Inflammatory macrophage treated with lipopolysaccharide for 4 hours (primary cell): Measurements from ENCODE around the gene RFC2.
"Not testable (repeated sequence)": the region's sequence is repeated elsewhere in the genome, so short reads cannot be mapped to it uniquely, and the experiment has no call there.

Experiments used
- DNase-seq: peaks from one replicate; pipeline ENCODE4 v3.0.0-alpha.2; 2020

Gene RFC2

GRCh38 chr7:74282748-74283459 lies 28.7 kb upstream of the RFC2 start:
- DNase-seq = no peak

GRCh38 chr7:74280985-74281384 lies 26.8 kb upstream of the RFC2 start:
- DNase-seq = peak; percentile 57

GRCh38 chr7:74277636-74278035 lies 23.4 kb upstream of the RFC2 start:
- no peak for DNase-seq

DNA sequence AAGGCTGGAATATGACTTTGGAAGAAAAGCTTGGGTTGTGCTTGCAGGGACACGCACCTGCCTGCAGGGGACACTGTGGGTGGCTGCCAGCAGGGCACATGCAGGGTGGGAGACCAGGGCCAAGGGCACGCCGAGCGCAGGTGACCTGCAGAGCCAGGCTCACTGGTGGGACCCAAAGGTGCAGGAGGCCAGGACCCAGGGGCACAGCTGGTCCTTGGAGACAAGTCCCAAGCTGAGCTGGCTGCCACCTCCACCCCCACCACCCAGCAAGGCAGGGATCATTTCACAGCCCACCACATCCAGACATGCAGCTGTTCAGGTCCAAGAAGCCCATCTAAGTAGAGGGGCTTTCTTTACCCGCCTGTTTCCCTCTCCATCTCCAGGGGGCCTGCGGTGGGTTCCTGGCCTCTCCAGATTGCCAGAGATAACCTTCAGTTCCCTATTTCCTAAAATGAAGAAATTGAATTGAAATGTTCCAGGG lies 21.2 kb upstream of the RFC2 start:
- DNase-seq = peak; percentile 30

- DNase-seq = peak; percentile 93
Observed at GRCh38 chr7:74272305-74273038, 18.3 kb upstream of the RFC2 start.

GRCh38 chr7:74271742-74272141 lies 17.5 kb upstream of the RFC2 start:
- peak; percentile 23 for DNase-seq

- DNase-seq = no peak
Observed at GRCh38 chr7:74269757-74270277, 15.6 kb upstream of the RFC2 start.

DNA sequence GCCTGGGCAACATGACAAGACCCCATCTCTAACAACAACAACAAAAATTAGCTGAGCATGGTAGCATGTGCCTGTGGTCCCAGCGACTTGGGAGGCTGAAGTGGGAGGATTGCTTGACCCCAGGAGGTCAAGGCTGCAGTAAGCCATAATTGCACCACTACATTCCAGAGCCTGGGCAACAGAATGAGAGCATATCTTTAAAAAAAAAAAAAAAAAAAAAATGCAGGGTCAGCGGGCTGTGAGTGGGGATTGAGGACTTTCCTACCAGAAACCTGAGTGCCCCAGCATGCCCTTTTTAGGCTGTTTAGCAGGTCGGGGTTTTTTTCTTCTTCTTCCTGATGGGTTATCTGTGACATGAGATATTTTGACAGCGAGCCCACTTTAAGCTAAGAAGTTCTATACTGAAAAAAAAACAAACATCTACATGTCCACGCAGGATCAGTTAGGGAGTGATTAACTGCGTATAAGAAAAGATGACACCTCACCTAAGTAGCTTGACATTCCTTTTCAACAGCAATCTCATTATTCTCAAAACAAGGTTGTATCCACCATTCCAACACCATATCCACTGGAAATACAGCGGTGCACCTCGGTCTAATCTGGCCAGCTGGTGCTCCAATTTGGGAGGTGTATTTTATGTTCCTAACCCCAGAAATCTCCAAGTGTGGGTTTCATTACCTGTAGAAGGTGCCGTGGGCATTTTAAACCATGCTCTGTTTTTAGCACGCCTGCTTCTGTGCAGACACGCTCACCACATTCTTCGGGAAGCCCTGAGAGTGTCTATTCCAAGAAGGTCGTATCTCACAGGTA lies 13.8 kb upstream of the RFC2 start:
- no peak for DNase-seq

DNA sequence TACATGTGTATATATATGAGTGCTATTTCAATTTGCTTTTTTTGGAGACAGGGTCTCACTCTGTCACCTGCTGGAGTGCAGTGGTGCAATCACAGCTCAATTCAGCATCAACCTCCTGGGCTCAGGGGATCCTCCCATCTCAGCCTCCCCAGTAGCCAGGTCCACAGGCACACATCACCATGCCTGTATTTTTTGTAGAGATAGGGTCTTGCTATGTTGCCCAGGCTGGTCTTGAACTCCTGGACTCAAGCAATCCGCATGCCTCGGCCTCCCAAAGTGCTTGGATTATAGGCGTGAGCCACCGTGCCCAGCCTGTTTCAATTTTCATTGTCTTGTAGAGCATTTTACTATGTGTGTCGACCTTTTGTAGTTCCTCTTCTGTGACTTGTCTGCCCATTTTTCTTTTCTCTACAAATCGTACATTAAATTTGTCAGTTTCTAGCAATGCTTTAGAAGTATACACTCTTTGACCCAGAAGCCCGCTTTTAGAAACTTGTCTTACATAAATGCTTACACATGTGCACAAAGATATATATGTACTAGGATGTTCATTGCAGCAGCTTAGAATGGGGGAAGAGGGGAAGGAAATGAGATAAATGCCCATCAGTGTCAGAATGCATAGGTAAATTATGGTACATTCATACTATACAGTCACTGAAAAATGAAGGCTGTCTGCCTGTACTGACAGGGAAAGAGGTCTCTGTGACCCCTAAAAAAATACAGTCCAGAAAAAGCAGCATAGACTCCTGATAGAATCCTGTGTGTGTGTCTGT lies 12.2 kb upstream of the RFC2 start:
- DNase-seq = no peak

DNA sequence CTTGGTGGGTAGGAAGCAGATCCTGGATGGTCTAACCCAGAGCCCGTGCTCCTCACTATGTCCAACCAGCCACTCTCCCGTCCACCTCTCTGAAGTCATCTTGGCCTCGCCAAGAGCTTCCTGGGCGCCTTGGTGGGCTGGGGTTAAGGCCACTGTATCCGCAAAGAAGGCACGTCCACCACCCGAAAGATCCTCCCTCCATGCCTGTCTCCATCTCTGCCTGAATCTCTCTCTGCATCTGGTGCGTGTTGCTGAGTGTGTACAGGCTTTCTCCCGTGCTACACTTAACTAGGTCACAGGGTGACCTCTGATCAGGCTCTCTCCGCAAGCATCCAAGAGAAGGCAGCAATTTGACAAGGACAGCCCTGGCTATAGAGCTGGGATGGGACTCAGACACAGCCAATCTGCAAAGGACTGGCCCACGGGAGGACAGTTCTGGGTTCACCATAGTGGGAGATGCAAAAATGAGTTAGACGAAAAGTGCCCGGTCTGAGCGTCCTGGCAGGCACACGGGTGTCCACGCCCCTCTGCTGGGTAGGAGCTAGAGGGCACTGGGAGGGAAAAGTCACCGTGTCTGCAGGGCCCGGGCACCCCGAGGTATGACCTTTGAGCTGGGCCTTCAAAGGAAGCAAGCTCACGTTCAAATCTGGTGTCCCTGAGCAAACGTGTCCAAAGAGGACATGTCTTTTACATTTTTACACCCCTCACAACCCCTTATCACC lies 9.4 kb upstream of the RFC2 start:
- DNase-seq = no peak

- DNase-seq = no peak
Observed at GRCh38 chr7:74262639-74263398, 8.6 kb upstream of the RFC2 start.

- no peak for DNase-seq
Observed at GRCh38 chr7:74258639-74259038, 4.4 kb upstream of the RFC2 start.

DNA sequence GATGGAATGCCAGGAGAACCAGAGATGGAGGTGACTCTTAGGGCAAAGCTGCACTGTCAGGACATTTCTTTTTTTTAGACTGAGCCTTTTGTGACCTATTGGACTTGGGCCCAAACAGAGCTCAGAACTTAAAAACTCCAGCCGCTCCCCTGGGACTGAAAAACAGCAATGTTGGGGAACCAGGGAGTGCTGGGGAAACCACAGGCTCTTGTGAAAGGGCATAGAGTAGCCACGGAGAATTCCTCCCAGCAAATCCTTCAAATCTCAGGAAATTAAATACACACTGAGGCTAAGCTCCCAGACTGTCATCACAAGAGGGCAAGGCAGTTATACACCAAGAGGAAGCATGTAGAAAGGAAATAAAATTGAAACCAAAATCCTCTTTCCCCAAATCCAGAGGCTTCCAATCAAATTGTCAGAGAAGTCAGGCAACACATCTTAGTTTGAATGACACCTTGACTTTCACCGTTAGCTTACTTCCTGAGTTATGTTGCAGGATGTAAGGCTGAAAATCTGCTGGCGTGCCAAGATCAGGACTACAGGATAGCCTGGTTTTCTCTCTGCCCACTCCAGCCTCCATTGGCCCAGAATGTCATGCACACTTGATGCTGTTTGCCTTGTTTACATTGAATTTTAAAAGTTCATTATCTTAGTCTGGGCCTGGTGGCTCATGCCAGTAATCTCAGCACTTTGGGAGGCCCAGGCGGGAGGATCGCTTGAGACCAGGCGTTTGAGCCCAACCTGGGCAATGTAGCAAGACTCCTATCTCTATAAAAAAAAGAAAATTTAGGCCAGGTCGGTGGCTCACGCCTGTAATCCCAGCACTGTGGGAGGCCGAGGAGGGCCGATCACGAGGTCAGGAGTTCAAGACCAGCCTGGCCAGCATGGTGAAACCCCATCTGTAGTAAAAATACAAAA lies 2.6 kb upstream of the RFC2 start:
- peak; percentile 38 for DNase-seq

DNA sequence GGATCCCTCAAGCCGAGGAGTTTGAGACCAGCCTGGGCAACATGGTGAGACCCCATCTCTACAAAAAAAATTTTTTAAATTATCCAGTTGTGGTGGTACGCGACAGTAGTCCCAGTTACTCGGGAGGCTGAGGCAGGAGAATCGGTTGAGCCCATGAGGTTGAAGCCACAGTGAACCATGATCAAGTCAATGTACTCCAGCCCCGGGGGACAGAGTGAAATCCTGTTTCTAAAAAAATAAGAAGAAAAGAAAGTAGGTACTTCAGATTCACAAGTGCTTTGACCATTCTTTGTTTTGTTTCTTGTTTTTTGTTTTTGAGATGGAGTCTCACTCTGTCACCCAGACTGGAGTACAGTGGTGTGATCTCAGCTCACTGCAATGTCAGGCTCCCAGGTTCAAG lies 1.3 kb upstream of the RFC2 start:
- DNase-seq = not testable (repeated sequence)

DNA sequence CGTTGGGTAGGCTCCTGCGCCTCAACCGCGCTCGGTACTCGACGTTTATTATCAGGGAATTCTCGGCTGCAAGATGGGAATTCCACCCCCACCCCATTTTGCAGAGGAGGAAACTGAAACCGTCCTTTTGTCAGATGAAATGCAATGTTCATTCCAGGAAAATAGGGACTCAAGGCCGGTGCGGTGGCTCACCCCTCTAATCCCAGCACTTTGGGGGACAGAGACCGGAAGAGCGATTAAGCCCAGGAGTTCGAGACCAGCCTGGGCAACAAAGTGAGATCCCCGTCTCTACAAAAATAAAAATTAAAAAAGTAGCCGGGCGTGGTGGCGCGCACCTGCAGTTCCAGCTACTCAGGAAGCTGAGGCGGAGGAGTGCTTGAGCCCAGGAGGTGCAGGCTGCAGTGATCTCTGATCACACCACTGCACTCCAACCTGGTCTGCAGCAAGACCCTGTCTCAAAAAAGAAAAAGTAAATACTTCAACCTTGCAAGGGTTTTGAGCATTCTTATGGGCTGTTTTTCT lies 720 bp upstream of the RFC2 start:
- DNase-seq = no peak

GRCh38 chr7:74253835-74254128 lies 417 bp downstream of the RFC2 start:
- DNase-seq = no peak

DNA sequence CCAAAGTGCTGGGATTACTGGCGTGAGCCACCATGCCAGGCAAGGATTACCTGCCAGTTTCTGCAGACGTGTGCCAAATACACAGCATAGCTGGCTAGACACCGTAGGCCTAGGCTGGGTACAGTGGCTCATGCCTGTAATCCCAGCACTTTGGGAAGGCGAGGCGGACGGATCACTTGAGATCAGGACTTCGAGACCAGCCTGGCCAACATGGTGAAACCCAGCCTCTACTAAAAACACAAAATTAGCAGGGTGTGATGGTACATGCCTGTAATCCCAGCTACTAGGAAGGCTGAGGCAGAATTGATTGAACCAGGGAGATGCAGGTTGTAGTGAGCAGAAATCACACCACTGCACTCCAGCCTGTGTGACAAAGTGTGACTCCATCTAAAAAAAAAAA lies 868 bp downstream of the RFC2 start:
- no peak for DNase-seq

DNA sequence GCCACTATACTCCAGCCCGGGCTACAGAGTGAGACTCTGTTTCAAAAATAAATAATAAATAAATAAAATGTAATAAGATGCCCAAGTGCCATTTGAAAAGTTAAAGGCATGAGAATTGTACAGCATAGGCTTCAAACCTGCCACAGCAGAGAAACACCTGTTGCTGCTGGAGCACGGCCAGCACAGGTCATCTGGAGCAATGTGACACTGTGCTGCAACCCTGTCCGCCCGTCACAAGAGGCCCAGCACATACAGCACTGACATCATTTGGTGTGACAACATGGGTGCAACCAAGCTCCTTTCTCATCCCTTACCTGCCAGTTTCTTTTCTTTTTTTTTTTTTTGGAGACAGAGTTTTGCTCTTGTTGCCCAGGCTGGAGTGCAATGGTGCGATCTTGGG lies 1.3 kb downstream of the RFC2 start:
- DNase-seq = no peak

DNA sequence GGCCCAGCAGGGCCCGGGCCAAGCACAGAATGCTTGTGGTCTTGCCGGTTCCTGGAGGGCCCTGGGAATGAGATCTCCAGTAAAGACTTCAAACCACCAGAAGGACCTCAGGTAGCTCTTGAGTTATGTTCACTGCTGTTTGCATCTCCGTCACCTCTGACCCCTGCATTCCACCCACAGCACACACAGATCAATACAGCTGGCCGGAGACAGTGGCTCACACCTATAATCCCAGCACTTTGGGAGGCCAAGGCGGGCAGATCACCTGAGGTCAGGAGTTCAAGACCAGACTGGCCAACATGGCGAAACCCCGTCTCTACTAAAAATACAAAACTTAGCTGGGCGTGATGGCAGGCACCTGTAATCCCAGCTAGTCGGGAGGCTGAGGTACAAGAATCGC lies 5.1 kb downstream of the RFC2 start:
- DNase-seq = not testable (repeated sequence)

GRCh38 chr7:74248156-74248555 lies 6.0 kb downstream of the RFC2 start:
- DNase-seq = no peak
